MM.1S (cell line): ENCODE data around the gene SMAGP.
"Not testable (repeated sequence)": the region's sequence is repeated elsewhere in the genome, so short reads cannot be mapped to it uniquely, and the experiment has no call there.

Source experiments
- DNase-seq: peaks from one replicate; pipeline ENCODE4 v3.0.0-alpha.2; 2015
- H2AFZ ChIP-seq: fragments of 300-600 bp; sonication (generic); 2 replicates; pipeline ENCODE4 v1.6.0; 2016; ENCODE audit warnings: antibody characterized with exemption, low read length
- H3F3A ChIP-seq: fragments of 300-600 bp; sonication (generic); 2 replicates; pipeline ENCODE4 v1.6.1; 2016; ENCODE audit warnings: mild to moderate bottlenecking, antibody characterized with exemption, low read length, moderate library complexity, mixed read lengths; ENCODE audit not compliant: insufficient read depth
- H3K27ac ChIP-seq: fragments of 300-600 bp; sonication (generic); 2 replicates; pipeline ENCODE4 v1.5.1; 2016; ENCODE audit warnings: mild to moderate bottlenecking, low read length
- H3K27me3 ChIP-seq: fragments of 300-600 bp; sonication (generic); replicated peaks from 2 replicates; pipeline ENCODE4 v1.6.0; 2016; ENCODE audit warnings: low read length; ENCODE audit not compliant: insufficient read depth
- H3K36me3 ChIP-seq: fragments of 300-600 bp; sonication (generic); replicated peaks from 2 replicates; pipeline ENCODE4 v1.6.1; 2016; ENCODE audit warnings: mild to moderate bottlenecking, low read length, mixed read lengths; ENCODE audit not compliant: insufficient read depth
- H3K4me1 ChIP-seq: fragments of 300-600 bp; sonication (generic); 2 replicates; pipeline ENCODE4 v1.6.1; 2016; ENCODE audit warnings: low read length, mixed read lengths
- H3K4me2 ChIP-seq: fragments of 300-600 bp; sonication (generic); 2 replicates; pipeline ENCODE4 v1.6.0; 2016; ENCODE audit warnings: low read depth, low read length
- H3K4me3 ChIP-seq: fragments of 300-600 bp; sonication (generic); 2 replicates; pipeline ENCODE4 v1.5.1; 2016; ENCODE audit warnings: low read length, mixed read lengths
- H3K79me2 ChIP-seq: fragments of 300-600 bp; sonication (generic); 2 replicates; pipeline ENCODE4 v1.6.1; 2016; ENCODE audit warnings: mixed run types, low read length, mixed read lengths
- H3K9ac ChIP-seq: fragments of 300-600 bp; sonication (generic); 2 replicates; pipeline ENCODE4 v1.6.1; 2016; ENCODE audit warnings: low read length, mixed read lengths
- H3K9me2 ChIP-seq: fragments of 300-600 bp; sonication (generic); replicated peaks from 2 replicates; pipeline ENCODE4 v1.6.1; 2016; ENCODE audit warnings: mild to moderate bottlenecking, low read length, mixed read lengths; ENCODE audit not compliant: insufficient read depth
- H3K9me3 ChIP-seq: fragments of 300-600 bp; sonication (generic); replicated peaks from 2 replicates; pipeline ENCODE4 v1.6.1; 2016; ENCODE audit warnings: mild to moderate bottlenecking, low read length, mixed read lengths; ENCODE audit not compliant: insufficient read depth
- H4K20me1 ChIP-seq: fragments of 300-600 bp; sonication (generic); 2 replicates; pipeline ENCODE4 v1.6.1; 2016; ENCODE audit warnings: mild to moderate bottlenecking, low read length, moderate library complexity, mixed read lengths; ENCODE audit not compliant: insufficient read depth
- EZH2 ChIP-seq: fragments of 300-600 bp; sonication (generic); optimal IDR thresholded peaks from 2 replicates; pipeline ENCODE3; 2017; ENCODE audit warnings: low read depth, mild to moderate bottlenecking, antibody characterized with exemption, low read length, mixed read lengths
- EZH2phosphoT487 ChIP-seq: fragments of 300-600 bp; sonication (generic); IDR thresholded peaks from 2 replicates; pipeline ENCODE4 v1.6.1; 2018; ENCODE audit warnings: antibody characterized with exemption, low read length
- TF ChIP-seq, protein P1 (sequence below): fragments of 300-600 bp; sonication (generic); IDR thresholded peaks from 2 replicates; pipeline ENCODE4 v1.5.1; 2016; ENCODE audit warnings: antibody characterized with exemption, low read length, mixed read lengths

SMAGP gene

DNA sequence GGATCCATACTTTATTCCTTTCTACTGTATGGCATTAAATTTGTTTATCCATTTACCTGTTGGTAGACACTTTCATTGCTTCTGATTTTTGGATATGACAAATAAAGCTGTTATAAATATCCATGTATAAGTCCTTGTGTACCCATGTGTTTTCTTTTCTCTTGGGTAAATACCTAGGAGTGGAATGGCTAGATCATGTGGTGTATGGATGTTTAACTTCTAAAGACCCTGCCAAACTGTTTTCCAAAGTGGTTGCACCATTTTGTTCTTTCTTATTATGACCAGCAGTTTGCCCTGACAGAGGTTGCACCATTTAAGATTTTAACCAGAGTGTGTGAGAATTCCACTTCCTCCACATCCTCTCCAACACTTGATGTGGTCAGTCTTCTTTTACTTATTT, 37.6 kb downstream of the SMAGP start:
- TF ChIP-seq EZH2 (no peak), EZH2phosphoT487 (no peak)
- TF ChIP-seq, protein P1, sequence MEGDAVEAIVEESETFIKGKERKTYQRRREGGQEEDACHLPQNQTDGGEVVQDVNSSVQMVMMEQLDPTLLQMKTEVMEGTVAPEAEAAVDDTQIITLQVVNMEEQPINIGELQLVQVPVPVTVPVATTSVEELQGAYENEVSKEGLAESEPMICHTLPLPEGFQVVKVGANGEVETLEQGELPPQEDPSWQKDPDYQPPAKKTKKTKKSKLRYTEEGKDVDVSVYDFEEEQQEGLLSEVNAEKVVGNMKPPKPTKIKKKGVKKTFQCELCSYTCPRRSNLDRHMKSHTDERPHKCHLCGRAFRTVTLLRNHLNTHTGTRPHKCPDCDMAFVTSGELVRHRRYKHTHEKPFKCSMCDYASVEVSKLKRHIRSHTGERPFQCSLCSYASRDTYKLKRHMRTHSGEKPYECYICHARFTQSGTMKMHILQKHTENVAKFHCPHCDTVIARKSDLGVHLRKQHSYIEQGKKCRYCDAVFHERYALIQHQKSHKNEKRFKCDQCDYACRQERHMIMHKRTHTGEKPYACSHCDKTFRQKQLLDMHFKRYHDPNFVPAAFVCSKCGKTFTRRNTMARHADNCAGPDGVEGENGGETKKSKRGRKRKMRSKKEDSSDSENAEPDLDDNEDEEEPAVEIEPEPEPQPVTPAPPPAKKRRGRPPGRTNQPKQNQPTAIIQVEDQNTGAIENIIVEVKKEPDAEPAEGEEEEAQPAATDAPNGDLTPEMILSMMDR, result no peak
- H3F3A ChIP-seq, result no peaks in the 10 kb centered on the region
- H3K9ac ChIP-seq, result no peak overlapping the region
- H3K27ac ChIP-seq, result no peak overlapping the region
- H3K9me2 ChIP-seq, result no peaks in the 10 kb centered on the region
- H3K9me3 ChIP-seq, result no peaks in the 10 kb centered on the region
- H3K79me2 ChIP-seq, result no peaks in the 10 kb centered on the region
- no peaks in the 10 kb centered on the region for H3K4me1 ChIP-seq
- no peak overlapping the region for H2AFZ ChIP-seq
- H3K4me3 ChIP-seq, result no peak overlapping the region
- H3K36me3 ChIP-seq, result no peaks in the 10 kb centered on the region
- H4K20me1 ChIP-seq, result no peaks in the 10 kb centered on the region
- DNase-seq, result no peak
- no peaks in the 10 kb centered on the region for H3K27me3 ChIP-seq
- no peak overlapping the region for H3K4me2 ChIP-seq

DNA sequence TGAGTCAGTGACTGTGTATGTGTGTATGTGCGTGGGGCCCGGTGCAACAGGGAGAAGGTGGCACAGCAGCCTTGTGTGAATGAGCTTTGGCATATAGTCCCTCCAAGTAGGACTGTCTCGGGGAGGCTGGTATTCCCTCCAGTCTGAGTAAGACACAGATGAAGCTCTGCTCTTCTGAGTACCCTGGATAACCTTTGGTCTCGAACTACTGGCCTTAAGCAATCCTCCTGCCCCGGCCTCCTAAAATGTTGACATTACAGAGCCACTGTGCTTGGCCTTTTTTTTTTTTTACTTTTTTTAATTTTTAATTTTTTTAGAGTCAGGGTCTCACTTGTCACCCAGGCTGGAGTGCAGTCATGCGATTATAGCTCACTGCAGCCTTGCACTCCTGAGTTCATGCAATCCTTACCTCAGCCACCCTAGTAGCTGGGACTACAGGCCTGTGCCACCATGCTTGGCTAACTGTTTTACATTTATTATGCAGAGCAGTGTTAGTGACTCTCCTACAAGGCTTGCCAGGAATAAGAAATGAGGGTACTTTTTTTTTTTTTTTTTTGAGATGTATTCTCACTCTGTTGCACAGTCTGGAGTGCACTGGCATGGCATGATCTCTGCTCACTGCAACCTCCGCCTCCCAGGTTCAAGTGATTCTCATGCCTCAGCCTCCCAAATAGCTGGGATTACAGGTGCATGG, 41.0 kb downstream of the SMAGP start:
- no peaks in the 10 kb centered on the region for H3K36me3 ChIP-seq
- no peak overlapping the region for H3K4me2 ChIP-seq

DNA sequence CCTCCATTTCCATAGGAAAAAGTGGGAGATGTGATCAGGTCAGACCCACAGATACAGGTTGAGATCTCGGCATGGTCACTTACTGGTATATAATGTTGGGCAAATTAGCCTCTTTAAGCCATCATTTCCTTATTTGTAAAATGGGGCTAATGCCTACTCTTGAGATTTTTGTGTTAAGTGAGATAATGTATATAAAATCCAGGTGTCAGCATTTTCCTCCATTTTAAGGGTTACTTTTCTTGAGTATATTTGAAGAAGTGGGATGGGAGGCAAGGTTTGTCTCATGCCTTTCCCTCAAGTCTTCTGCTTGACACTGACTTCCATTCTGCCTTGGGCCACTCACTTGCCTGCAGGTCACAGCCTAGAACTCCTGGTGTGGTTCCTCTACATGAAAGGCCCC, 42.3 kb downstream of the SMAGP start:
- Histone ChIP-seq H3F3A (no peaks in the 10 kb centered on the region), H2AFZ (no peak overlapping the region), H3K27me3 (no peaks in the 10 kb centered on the region), H3K9me3 (no peaks in the 10 kb centered on the region), H3K4me2 (no peak overlapping the region), H3K4me3 (no peak overlapping the region), H3K79me2 (no peaks in the 10 kb centered on the region), H3K9ac (no peak overlapping the region), H3K36me3 (no peaks in the 10 kb centered on the region), H3K27ac (no peak overlapping the region), H4K20me1 (no peaks in the 10 kb centered on the region), H3K9me2 (no peaks in the 10 kb centered on the region), H3K4me1 (no peaks in the 10 kb centered on the region)
- TF ChIP-seq EZH2phosphoT487, result no peak
- no peak for DNase-seq

More for the DNA sequence above, 41.0 kb downstream of the SMAGP start:
- no peaks in the 10 kb centered on the region for H3K79me2 ChIP-seq
- TF ChIP-seq EZH2phosphoT487 (no peak), EZH2 (no peak)
- TF ChIP-seq, protein P1, result no peak
- H3K9me3 ChIP-seq, result no peaks in the 10 kb centered on the region
- no peak overlapping the region for H3K4me3 ChIP-seq
- no peaks in the 10 kb centered on the region for H4K20me1 ChIP-seq
- H3F3A ChIP-seq, result no peaks in the 10 kb centered on the region
- no peak overlapping the region for H2AFZ ChIP-seq
- H3K9me2 ChIP-seq, result no peaks in the 10 kb centered on the region
- H3K27me3 ChIP-seq, result no peaks in the 10 kb centered on the region
- H3K4me1 ChIP-seq, result no peaks in the 10 kb centered on the region
- no peak overlapping the region for H3K9ac ChIP-seq
- H3K27ac ChIP-seq, result no peak overlapping the region
- no peak for DNase-seq

DNA sequence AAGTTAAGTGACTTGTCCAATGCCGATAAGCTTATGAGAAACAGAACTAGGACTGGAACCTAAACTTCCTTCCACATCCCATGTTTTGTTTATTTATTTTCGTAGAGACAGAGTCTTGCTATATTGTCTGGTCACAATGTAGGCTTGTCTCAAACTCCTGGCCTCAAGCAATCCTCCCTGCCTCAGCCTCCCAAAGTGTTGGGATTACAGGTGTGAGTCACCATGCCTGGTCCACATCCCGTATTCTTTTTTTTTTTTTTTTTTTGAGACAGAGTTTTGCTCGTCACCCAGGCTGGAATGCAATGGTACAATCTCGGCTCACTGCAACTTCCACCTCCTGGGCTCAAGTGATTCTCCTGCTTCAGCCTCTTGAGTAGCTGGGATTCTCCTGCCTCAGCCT, 43.1 kb downstream of the SMAGP start:
- not testable (repeated sequence) for H3K4me2 ChIP-seq, H3K4me3 ChIP-seq, H3F3A ChIP-seq, H3K9ac ChIP-seq, H3K9me3 ChIP-seq, H3K27me3 ChIP-seq, H3K9me2 ChIP-seq, DNase-seq, H3K4me1 ChIP-seq, H2AFZ ChIP-seq, H4K20me1 ChIP-seq, H3K79me2 ChIP-seq, H3K36me3 ChIP-seq, H3K27ac ChIP-seq
